ENCODE data around the gene PLXNA4.

DNA sequence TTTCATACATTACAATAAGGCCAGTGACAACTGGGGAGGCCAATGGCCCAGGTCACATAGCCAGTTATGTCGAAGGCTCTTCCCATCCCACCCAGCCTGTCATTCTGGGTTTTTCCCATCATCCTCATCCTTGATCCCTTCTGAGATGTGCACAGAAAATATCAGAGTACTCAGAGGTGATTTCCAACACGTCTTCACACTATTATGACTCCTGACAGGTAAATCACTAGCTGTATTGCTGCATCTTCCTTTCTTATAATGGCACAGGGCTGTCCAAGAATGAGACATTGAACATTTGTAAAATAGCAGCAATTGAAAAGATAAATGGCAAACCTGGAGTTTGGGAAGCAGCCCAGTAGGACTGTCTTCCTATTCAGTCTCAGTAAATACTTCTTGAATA is 159.9 kb downstream of the PLXNA4 start:
- TF ChIP-seq POLR2A (IDR thresholded peaks at IDR 0.05; ENCODE audit: low read depth, low read length) (no peak), SPI1 (IDR thresholded peaks at IDR 0.05; ENCODE audit: low read depth, low read length) (no peak)
